ENCODE measurements around the gene FAM43B.
"Not testable (repeated sequence)": the region's sequence is repeated elsewhere in the genome, so short reads cannot be mapped to it uniquely, and the experiment has no call there.

FAM43B gene, protein sequence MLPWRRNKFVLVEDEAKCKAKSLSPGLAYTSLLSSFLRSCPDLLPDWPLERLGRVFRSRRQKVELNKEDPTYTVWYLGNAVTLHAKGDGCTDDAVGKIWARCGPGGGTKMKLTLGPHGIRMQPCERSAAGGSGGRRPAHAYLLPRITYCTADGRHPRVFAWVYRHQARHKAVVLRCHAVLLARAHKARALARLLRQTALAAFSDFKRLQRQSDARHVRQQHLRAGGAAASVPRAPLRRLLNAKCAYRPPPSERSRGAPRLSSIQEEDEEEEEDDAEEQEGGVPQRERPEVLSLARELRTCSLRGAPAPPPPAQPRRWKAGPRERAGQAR

DNA sequence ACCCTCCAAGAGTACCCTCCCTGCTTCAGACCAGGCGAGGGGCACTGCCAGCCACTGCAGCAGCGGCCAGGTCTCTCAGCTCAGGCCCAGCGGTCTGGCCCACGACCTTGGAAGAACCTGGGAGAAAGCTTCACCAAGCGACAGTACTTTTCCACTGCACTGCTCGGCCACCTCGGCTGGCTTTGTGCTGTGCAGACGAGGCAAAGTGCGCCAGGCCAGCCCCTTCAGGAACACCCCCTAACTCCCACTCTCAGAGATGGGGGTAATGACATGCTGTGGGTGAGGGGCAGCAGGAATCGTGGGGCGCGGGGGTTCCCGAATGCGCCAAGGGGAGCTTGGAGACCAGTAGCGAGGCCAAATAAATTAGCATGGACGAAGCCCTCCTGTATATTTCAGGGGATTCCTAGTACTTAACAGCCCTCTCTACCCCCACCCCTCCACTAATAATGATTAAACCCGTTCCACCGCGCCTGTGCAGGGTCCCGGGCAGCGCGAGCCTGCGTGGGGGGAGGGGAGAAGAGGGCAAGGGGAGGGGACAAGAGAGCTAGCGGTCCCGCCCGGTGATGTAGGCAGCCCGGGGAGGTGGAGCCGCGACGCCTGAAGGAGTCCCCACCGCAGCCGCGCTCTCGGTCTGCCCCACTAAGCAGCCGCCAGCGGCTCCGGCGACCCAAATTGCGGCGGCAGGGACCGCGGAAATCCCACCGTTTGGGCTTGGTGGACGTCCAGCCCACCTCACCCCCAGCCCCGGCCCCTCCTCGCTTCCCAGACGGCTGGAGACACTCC lies at the start of gene FAM43B:
Gene FAM43B, plus strand, starts transcription at position 629 of the 783 bp plus-strand sequence. CDS start 401 bp downstream, outside the sequence.
- DNase-seq (ENCODE audit: low read depth in 3 of 3) = peak in 1 of 3 experiments; percentile 18

DNA sequence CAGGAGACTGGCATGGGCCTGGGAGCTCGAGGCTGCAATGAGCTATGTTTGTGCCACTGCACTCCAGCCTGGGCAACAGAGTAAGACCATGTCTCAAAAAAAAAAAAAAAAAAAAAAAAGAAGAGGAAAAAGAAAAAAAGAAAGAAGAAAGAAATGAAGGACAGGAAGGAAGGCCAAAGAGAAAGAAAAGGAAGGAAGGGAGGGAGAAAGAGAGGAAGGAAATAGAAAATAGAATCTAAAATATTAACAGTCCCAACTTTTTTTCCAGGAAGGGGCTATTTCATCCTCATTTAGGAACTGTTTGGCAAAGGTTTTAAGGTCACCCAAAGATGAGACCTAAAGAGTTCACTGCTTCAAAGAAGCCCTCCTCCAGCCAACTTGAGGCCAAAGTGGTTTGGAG lies 46.9 kb upstream of the FAM43B start:
- no peak for DNase-seq (ENCODE audit: low read depth in 3 of 3)

DNA sequence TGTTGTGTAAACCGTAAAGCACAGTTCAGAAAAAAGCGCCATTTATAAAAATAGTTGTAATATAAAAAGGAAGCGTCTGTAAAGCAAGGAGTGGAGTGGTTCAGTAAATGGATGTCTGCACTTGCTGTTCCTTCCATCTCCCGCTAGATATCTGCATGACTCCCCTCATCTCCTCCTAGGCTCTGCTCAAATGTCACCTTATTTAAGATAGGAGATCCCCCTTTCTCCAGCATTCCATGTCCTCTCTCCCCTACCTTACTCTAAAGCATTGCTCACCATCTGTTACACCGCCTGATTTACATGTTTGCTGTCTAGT lies 45.2 kb upstream of the FAM43B start:
- no peak for DNase-seq (ENCODE audit: low read depth in 3 of 3)

DNA sequence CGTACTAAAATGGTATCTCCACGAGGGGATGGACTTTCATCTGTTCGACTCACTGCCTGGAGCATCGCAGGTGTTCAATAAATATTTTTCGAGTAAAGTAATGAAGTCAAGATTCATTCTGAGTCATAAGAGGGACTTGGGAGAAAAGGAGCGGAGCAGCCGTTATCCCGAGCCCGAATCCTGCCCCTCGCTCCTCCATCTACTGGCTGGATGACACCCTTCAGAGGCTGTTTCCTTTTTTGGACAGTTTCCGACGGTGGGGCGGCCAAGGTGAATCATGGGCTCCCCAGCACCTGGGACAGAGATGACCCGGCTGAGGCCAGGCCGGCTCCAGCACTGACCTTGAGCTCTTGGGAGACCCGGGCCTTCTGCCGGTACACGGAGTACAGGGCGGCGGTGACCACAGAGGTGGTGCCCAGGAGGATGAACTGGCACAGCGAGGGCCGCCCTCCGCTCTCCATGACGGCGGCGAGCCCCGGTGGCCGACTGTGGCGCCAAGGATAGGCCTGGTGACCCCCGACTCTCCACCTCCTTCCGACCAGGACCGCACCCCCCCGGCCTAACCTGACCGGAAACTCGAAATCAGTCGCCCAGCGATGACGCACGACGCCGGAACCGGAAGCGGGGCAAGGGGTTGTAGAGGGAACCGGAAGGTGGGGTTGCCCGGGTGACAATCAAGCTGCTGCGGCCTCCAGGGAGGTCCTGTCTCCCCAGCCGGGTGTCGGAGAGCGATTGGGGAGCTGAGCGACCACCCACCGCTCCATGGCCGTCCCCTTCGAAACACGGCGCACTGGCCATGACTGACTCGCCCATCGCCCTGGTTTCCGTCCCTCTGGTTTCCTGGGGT lies 44.6 kb upstream of the FAM43B start, which contains the start of gene MUL1:
Gene MUL1, minus strand, starts transcription at position 588 of the 847 bp plus-strand sequence. Its CDS starts 127 bp downstream, at position 461.
- peak; percentile 93 to 95 (median 95) for DNase-seq (ENCODE audit: low read depth in 3 of 3)

DNA sequence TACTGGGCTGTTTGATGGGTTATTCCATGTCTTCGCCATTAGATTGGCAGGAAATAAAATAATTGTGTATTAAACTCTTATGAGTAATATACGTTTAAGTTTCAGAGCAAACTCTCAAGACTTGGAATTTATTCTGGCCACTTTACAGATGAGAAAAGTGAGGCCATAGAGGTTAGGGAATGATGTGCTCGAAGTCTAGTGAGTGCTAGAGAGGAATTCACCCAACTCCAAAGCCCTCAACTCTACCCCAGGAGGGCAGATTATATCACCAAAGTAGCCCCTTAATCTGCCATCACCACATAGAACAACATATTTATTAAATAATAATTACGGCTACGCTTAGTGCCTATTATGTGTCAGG lies 44.0 kb upstream of the FAM43B start:
- DNase-seq (ENCODE audit: low read depth in 3 of 3) = no peak

DNA sequence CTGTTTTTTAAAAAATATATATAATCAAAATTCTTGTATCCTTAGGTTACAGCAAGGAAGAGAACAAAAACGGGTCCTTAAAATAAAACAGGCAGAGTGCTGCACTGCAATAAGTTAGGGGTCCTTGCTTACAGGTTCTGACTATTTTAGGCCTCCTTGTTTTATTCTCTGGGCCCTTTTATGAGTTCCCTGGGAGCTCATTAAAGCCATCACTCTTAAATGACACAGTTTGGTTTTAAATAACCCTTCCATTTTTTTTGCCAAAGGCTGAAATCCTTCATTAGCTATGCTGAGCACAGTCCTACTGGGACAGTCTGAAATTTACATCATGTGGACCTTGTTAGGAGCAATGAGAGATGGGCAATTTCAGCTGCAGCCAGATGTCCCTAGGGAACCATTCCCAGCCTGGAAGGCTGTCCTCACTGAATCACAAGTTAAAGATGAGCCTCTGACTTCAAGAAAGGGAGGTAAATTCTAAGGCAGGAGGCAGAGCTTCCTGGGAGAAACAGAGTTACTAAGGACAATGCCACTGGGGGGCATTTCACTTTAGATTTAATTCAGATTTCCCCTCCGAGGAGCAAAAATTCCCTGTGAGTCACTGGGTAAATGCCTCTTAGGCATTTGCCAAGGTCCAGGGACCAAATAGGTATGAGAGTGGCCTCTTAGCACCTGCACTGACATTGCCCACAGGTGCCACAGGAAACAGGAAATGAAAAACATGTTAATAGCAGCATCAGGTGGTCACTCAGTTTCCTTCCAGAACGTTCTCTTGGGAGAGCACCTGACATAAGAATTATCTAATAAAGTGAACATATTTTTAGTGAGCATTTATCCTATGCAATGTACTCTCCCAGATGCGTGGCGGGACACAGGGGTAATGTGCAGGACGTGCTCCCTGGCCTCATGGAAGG lies 40.6 kb upstream of the FAM43B start:
- DNase-seq (ENCODE audit: low read depth in 3 of 3) = no peak

DNA sequence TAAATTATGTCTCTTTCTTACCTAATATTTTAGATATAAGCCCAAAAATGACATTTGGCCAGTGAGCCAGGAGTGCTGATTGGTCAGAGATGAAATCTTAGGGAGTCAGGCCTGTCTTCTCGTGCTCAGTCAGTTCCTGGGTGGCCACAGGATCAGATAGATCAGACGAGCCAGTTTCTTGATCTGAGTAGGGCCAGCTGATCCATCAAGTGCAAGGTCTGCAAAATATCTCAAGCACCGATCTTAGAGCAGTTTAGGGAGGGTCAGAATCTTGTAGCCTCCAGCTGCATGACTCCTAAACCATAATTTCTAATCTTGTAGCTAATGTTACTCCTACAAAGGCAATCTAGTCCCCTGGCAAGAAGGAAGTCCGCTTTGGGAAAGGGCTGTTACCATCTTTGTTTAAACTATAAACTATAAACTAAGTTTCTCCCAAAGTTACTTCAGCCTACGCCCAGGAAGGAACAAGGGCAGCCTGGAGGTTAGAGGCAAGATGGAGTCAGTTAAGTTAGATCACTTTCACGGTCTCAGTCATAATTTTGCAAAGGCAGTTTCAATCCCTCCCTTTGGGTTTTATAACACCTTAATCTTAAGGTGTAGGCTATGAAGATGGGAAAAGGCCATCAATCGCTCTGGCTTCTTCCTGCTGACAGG lies 32.6 kb upstream of the FAM43B start:
- not testable (repeated sequence) for DNase-seq (ENCODE audit: low read depth in 3 of 3)

DNA sequence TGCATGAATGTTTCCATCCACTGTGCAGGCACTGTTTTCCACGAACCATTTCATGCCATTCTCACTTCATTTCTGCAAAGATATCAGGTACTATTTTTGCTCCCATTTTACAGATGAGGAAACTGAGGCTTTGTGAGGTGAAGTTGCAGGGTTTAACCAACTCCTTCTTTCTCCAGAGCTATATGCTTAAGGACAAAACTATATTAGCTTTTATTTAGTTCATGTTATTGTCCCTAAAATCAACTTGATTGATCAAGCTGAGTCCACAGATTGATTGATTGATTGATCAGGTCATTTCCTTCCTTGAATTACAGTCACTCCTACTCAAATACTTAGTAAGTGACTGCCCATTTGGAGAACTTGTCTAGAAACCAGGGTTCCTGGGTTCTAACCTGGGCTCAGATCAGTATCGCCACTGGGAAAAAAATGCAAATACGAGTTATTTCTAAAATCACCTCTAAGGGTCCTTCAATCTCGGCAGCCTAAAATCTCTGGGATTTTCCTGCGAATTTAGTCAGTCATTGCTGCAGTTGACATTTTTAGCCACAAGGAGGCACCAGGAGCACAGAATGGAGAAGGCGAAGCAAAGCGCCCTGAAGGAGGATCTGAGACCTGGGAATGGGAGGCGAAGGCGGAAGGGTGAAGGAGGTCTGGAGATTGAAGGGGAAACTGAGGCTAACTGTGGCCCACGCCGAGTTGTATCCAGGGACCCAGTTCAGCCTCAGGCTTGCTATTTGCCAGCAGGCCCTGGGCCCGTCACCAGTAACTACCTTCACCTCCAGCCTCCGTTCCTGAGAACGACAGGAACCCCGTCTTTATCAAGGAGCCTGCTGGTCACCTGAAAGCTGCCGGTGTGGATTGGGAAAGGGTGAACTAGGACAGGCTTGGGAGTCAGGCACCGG lies 30.2 kb upstream of the FAM43B start:
- peak; percentile 37 to 59 (median 48) for DNase-seq (ENCODE audit: low read depth in 3 of 3)

DNA sequence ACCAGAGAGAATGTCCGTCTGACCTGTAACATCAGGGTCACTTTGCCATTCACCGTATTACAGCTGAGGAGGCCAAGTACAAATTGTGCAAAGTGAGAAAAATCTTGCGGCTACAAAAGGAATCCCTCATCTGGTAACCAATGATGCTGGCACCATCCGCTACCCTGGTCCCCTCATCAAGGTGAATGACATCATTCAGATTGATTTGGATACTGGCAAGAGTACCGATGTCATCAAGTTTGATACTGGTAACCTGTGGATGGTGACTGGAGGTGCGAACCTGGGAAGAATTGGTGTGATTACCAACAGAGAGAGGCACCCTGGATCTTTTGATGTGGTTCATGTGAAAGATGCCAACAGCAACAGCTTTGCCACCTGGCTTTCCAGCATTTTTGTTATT lies 26.1 kb upstream of the FAM43B start:
- no peak for DNase-seq (ENCODE audit: low read depth in 3 of 3)

DNA sequence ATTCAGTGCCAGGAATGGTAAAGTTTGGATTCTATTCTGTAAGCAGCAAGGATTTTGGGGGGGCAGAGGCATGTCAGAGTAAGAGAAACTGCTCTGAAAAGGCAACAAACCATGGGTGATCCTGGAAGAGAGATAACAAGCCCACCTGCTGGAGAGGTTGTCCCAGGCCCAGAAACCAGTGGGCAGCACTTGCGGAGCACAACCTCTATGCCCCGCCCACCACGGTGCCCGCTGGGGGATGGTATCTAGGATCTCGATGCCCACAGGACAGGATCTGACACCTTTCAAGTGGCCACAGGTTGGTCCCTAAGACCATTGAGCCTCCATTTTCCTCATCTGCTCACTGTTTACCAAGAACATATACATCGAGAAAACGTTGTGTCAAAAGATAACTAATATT lies 24.2 kb upstream of the FAM43B start:
- DNase-seq (ENCODE audit: low read depth in 3 of 3) = no peak

DNA sequence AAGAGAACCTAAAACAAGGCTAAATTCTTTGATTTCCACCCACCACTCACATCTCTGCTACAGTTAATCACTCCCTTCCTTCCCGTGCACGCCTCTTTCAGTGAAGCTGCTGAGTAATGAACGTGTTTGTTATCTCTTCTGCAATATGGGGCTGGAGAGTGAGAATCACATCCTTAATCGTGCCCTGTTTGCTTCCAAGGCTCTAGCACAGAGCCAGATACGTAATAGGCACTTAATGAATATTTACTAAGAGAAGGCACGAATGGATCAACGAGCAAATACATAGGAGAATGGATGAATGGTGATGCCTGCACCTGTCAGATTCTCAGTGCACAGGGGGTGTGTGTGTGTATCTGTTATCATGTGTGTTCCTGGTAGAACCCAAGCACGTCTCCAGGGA lies 22.1 kb upstream of the FAM43B start:
- DNase-seq (ENCODE audit: low read depth in 3 of 3) = no peak

DNA sequence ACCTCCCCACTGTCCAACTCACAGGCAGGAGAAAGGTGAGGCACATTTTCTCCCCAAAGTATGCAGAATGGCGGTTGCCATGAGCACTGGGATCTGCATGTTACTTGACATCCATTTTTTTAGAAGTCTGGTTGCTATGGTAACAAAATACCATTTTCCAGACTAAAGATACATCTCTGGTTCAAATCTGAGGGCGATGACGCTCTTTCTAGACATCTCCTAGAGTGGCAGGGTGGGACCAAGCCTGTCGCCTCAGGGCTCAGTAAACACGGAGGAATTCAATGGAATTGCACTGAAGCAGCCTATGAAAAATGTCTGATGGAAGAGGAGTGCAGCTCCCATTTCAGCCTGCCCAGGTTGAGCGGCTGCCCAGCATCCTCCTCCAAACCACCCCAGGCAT lies 21.5 kb upstream of the FAM43B start:
- DNase-seq (ENCODE audit: low read depth in 3 of 3) = no peak

DNA sequence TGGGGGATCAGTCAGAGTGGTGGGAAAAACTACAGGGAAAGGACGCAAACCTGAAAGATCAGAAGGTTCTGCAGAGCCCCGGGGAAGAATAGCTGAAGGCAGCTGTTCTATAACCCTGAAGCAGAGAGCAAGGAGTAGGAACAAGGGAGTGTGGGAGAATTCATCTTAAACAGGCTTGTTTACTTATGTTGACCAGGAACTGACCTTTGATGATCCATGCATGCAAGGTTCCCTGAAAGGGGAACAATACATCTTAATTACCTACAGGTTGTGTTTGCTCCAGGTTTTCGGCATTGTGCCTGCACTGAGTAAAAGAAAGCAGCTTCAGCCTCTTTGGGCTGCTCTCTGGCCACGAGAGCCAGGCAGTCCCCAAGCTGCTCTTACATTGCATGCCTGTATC lies 18.7 kb upstream of the FAM43B start:
- DNase-seq (ENCODE audit: low read depth in 3 of 3) = no peak

DNA sequence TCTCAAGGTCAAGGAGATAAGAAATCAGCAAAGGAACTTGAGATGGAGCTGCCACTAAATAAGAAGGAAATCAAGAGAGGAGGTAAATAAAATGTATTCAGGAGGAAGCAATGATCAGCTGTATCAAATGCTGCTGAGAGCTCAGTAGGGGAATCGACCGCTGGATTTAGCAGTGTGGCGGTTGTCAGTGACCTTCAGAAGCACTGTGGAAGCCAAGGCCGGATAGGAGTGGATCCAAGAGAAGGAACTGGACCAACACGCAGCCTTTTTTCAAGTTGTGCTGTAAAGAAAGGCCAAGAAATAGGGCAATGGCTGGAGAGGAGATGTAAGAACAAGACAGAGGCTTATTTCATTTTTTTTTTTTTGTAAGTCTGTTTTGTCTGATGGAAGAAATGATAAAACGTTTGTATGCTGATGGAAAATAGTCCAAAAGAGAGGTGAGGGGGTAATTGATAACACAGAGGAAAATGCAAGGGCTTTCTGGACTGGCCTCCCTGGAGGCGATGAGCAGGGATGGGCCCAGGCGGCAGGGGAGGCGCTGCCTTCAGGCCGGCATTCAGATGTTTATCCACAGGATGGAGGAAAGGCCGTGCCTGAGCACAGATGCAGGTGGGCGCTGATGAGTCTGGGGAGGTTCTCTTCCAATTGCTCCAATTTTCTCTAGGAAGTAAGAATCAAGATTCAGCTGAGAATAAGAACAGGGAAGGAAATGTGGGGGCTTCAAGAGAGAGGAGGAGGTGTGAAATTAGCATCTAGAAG lies 17.5 kb upstream of the FAM43B start:
- no peak for DNase-seq (ENCODE audit: low read depth in 3 of 3)

DNA sequence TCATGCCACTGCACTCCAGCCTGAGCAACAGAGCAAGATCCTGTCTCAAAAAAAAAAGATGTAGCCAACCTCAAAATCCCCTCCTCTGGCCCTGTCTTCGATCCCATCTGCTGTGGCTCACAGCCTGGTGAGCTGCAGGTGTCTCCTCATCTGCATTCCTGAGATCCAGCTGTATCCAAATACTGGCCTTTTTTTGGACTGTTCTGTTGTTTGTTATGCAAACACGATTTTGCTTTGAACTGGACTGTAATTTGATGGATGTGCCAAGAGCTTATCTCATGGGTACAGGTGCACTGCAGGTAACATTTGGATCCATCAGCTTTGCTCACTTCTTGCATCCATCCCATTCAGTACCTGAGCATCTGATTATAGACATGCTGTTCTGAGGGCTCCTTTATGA lies 14.1 kb upstream of the FAM43B start:
- DNase-seq (ENCODE audit: low read depth in 3 of 3) = no peak

DNA sequence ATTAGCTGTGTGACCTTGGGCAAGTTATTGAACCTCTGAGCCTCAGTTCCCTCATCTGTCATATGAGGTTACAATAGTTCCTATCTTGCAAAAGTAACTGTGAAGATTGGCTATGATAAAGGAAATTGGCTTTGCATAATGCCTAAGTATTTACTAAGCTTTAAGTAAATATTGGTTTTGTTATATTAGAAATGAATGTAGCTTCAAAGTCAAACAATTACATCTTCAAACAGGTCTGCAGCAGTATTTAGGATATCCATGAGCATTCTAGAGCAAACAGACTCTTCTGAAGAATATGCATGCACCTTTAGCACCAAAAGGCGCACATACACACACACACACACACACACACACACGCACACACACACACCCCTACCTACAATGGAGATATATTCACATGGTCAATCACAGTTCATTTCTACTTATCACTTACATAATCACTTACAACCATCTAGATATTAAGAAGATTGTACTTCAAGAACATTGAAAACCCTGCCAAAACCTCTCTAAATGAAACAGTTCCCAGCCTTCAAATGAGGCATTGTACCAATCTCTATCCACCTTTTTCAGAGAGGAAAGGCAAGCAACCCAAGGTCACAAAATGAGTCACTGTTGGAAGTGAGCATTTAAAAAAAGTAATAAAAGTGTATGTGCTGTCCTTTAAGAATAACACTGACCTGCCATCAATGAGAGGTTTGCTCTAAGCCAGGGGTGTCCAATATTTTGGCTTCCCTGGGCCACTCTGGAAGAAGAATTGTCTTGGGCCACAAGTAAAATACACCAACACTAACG lies 13.4 kb upstream of the FAM43B start:
- no peak for DNase-seq (ENCODE audit: low read depth in 3 of 3)

DNA sequence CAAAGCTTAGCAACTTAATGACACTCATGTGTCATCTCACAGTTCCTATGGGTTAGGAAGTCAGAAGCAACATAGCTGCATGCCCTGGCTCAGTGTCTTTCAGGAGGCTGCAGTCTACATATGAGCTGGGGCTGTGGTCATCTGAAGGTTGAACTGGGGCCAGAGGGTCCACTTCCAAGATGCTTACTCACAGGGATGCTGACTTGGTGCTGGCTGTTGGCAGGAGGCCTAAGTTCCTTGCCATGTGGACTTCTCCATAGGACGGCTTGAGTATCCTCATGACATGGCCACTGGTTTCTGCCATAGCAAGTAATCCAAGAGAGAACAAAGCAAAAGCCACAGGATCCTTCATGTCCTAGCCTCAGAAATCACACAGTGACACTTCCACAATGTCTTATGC lies 12.1 kb upstream of the FAM43B start:
- DNase-seq (ENCODE audit: low read depth in 3 of 3) = no peak

DNA sequence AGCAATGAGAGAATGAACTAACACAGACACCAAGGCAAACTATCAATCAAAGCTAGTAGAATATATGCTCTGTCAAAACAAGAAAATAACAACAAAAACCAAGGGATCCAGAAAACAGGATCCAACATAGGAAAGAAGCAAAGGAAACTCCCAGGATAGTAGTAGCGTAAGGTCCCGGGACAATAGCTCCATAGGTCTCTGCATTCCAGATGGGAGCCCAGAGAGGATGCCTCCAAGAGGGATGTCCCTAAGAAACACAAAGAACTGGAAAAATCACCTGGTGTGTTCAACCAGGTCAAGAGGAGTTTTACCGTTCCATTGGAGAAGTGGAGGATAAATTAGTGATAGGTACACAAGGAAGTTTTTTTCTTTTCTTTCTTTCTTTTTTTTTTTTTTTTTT lies 5.7 kb upstream of the FAM43B start:
- no peak for DNase-seq (ENCODE audit: low read depth in 3 of 3)

Data from stimulated activated CD4-positive, alpha-beta T cell treated with anti-CD3 and anti-CD28 coated beads, TNF-alpha, amount 100 ng/mL, for 24 hours (primary cell).